ENCODE results near the gene MYLIP.

MYLIP gene

GRCh38 chr6:16108419-16108818 is 20.5 kb upstream of the MYLIP start:
- no peak for DNase-seq (ENCODE audit: low read depth)

DNA sequence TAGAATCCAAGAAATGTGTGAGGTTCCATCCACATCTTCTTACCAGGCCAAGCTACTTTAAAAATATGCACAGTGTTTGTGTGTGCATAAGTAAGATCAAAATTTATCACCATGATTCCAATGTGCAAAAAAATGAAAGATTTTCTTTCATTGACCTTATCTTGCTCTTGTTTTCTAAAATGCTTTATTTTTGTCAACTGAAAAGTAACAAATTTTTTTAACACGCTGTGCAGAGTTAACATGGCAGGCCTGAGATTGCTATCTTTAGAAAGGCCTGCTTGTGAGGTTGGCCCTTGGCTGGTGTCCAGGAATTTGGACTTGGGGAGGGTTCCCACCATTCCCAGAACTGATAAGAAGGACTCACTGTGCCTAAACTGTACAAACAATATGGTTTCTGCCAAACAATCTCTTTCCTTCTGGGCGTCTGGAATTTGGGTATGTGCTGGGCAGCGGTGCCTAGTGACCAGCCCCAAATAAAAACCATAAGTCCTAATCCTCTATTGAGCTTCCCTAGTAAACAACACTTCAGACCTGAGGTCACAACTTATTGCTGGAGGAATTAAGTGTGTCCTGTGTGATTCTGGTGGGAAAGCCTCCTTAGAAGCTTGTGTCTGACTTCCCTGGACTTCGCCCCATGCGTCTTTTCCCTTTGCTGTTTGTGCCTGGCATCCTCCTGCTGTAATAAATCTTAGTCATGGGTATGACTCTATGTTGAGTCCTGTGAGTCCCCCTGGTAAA is 19.8 kb upstream of the MYLIP start:
- peak; percentile 78 for DNase-seq (ENCODE audit: low read depth)

- peak; percentile 48 for DNase-seq (ENCODE audit: low read depth)
These were observed 19.1 kb upstream of the MYLIP start for GRCh38 chr6:16109659-16110305.

- no peak for DNase-seq (ENCODE audit: low read depth)
These were observed 10.1 kb upstream of the MYLIP start for GRCh38 chr6:16118825-16119224.

- DNase-seq (ENCODE audit: low read depth) = no peak
These were observed 7.5 kb upstream of the MYLIP start for GRCh38 chr6:16121339-16121738.

- no peak for DNase-seq (ENCODE audit: low read depth)
These were observed 6.7 kb upstream of the MYLIP start for GRCh38 chr6:16122197-16122596.

GRCh38 chr6:16124198-16125180 is 4.4 kb upstream of the MYLIP start:
- DNase-seq (ENCODE audit: low read depth) = no peak

DNA sequence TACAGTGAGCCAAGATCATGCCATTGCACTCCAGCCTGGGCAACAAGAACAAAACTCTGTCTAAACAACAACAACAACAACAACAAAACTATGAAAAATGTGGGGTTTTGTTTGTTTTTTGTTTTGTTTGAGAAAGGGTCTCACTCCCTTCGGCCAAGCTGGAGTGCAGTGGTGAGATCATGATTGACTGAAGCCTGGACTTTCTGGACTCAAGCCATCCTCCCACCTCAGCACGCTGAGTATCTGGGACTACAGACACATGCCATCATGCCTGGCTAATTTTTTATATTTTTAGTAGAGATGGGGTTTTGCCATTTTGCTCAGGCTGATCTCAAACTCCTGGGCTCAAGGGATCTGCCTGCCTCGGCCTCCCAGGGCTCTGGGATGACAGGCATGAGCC is 2.8 kb upstream of the MYLIP start:
- no peak for DNase-seq (ENCODE audit: low read depth)

DNA sequence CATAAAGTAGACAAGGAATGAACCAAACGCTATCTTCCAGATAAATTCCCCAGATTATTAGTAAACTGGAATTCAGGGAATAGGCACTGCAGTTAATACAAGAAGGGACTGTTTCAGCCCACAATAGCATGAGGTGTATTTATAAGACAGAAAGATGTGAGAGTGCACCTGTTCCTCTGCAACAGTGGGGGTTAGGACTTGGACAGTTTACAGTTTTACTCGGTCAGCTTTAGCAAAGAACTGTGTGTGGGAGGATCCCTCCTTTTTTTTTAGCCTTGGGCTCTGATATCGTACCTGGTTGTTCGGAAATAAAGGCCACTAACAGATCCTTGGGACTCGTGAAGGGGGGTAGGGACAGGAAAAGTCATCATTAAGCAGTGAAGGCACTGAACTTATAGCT is 2.0 kb upstream of the MYLIP start:
- no peak for DNase-seq (ENCODE audit: low read depth)

- DNase-seq (ENCODE audit: low read depth) = no peak
These were observed 1.4 kb upstream of the MYLIP start for GRCh38 chr6:16127471-16127870.

DNA sequence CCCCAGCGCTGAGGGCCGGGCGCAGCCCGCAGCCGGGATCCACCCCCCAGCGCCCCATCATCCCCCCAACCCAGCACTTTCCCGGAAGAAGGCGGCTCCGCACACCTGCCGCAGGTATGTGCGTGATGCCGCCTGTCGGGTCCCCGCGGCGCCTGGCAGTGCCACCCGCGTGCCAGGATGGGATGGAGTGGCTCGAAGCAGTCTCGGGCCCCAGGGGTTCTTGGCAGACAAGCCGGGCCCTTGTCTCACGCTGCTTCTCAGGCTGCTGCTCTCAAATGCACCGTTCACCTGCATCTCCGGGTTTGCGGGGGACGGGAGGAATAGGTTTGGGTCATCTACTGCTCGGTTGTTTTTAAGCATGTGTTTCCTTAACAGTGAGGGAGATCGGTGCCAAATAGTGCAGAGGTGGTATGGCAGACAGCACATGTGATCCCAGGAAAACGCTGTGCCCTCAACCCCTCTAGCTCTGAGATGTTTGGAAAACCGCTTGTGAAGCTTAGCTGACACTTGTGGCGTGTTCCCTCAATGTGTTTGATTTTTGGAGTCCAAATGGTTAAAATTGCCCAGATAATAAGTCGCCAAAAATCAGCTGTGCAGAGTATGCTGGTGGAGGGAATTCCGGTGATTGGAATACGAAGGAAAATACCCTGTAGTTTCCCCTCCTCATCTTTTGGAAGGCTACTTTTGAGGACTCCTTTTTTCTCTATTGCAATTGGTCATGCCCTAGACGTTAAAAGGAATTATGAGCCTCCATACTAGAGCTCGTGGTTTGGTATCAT is 926 bp downstream of the MYLIP start:
- no peak for DNase-seq (ENCODE audit: low read depth)

DNA sequence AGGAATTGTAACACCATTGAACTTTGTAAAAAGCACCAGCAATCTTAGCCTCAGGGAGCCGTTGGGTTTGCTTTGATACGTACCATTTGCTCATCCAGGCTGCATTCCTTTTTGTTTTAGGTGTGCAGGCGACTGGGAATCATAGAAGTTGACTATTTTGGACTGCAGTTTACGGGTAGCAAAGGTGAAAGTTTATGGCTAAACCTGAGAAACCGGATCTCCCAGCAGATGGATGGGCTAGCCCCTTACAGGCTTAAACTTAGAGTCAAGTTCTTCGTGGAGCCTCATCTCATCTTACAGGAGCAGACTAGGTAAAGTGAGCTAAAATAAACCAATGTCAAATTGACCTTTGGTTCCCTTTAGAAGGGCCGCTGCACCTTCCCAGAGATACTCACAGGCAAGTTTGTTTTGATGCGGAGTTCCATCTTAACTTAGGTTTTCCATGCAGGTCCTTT is 1.6 kb downstream of the MYLIP start:
- no peak for DNase-seq (ENCODE audit: low read depth)

DNA sequence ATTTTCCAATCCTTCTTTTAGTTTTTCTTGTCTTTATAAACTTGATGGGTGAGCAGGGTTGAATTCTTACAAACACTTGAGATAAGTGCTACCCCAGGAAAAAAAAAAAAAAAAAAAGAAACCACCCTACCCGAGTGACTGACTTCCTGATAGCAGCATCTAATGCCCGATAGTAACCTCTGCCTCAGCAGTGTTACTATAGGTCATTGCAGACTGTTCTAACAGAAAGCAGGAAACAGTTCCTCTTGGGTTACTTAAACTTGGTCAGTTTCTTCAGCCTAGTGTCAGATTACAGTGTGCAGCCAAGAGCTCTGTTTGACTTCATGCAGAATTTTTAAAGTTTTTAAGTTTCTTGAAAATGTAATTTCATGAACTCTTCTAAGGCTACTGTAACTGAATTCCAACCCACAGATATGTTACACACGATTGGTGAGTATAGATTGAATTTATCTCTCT is 2.1 kb downstream of the MYLIP start:
- peak; percentile 90 for DNase-seq (ENCODE audit: low read depth)

GRCh38 chr6:16132909-16133308 is 4.0 kb downstream of the MYLIP start:
- DNase-seq (ENCODE audit: low read depth) = no peak

GRCh38 chr6:16134430-16134829 is 5.5 kb downstream of the MYLIP start:
- DNase-seq (ENCODE audit: low read depth) = no peak

DNA sequence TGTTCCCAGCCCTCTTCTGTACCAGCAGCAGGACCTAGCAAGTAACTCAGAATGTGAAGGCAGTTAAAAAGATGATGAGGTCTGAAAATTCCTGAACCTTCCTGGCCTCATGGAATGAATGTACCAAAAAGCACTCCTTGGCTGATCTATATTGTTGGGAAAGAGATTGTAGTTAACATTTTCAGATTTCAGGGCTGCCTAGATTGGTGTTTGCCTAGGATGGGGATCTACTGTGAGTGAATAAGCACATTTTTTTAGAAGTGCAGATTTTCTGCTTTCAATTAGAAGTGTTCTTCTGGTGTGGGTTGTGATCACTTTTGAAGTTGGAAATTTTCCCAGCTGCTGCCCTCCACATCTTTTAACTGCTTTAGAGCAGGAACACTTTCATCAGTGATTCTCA is 6.2 kb downstream of the MYLIP start:
- DNase-seq (ENCODE audit: low read depth) = no peak

GRCh38 chr6:16136091-16136490 is 7.2 kb downstream of the MYLIP start:
- no peak for DNase-seq (ENCODE audit: low read depth)

DNA sequence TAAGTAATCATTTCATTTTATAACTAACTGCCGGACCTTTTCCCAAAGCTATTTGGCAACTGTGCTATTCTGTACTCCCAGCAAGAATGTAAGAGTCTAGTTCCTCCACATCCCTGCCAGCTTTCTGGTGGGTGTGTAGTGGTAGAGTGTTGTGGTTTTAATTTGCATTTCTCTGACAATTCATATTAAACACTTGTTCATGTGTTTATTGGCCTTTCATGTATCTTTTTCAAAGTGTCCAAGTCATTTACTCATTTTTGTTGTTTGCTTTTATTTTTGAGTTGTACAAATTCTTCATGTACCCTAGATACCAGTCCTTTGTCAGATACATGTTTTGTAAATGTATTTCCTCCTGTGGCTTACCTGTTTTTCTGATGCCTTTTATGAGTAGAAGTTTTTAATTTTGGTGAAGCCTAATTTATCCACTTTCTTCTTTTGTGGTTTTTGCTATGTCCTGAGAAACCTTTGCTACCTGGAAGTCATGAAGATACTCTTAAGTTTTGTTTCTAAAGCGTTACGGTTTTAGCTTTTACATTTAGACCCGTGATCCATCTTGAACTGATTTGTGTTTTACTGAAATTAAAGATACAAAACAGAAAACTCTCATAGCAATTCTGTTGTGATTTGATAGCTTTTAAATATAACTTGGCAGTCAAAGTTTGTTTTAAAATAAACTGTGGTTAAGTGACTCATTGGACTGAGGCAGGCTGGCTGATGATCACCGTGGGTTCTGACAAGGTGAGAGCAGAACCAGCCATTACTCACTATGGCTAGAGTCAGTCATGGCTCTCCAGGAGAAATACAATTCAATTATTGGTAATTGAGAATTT is 8.0 kb downstream of the MYLIP start:
- DNase-seq (ENCODE audit: low read depth) = peak; percentile 78

GRCh38 chr6:16137451-16137801 is 8.5 kb downstream of the MYLIP start:
- DNase-seq (ENCODE audit: low read depth) = no peak

DNA sequence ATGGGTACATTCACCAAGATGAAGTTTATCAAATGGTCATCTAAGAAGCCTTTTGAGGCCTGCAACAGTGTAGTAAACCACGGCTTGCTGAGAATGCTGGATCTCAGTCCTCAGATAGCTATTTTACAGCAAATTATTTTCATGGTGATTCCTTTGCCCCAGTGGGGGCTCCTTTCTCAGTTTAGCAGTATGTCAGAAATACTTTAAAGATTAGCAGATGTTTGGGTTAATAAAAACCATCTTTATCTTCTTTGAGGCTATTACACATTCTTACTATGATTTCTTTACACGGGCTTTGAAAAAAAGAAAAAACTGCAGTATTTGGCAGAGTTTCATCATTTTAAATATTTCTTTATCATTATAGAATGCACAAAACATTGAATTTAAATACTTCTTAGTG is 10.7 kb downstream of the MYLIP start:
- DNase-seq (ENCODE audit: low read depth) = no peak

- DNase-seq (ENCODE audit: low read depth) = no peak
These were observed 11.7 kb downstream of the MYLIP start for GRCh38 chr6:16140607-16141006.

Measured in amniotic epithelial cell (primary cell).